Measurements from ENCODE around the gene TPD52L1.

Gene TPD52L1

GRCh38 chr6:125182237-125183008, 28.9 kb downstream of the TPD52L1 start:
- no peak for DNase-seq (ENCODE audit: low spot score)

GRCh38 chr6:125183391-125183790, 29.8 kb downstream of the TPD52L1 start:
- DNase-seq (ENCODE audit: low spot score): no peak

GRCh38 chr6:125188037-125188436, 34.5 kb downstream of the TPD52L1 start:
- DNase-seq (ENCODE audit: low spot score): no peak

- no peak for DNase-seq (ENCODE audit: low spot score)
Observed at GRCh38 chr6:125188594-125189203, 35.1 kb downstream of the TPD52L1 start.

- no peak for DNase-seq (ENCODE audit: low spot score)
Observed at GRCh38 chr6:125189494-125189893, 35.9 kb downstream of the TPD52L1 start.

- no peak for DNase-seq (ENCODE audit: low spot score)
Observed at GRCh38 chr6:125190667-125191066, 37.1 kb downstream of the TPD52L1 start.

GRCh38 chr6:125191916-125192609, 38.5 kb downstream of the TPD52L1 start:
- peak; percentile 65 for DNase-seq (ENCODE audit: low spot score)

- no peak for DNase-seq (ENCODE audit: low spot score)
Observed at GRCh38 chr6:125192610-125192930, 39.0 kb downstream of the TPD52L1 start.

- DNase-seq (ENCODE audit: low spot score): no peak
Observed at GRCh38 chr6:125193208-125193607, 39.6 kb downstream of the TPD52L1 start.

- no peak for DNase-seq (ENCODE audit: low spot score)
Observed at GRCh38 chr6:125194941-125195340, 41.4 kb downstream of the TPD52L1 start.

- no peak for DNase-seq (ENCODE audit: low spot score)
Observed at GRCh38 chr6:125195526-125195925, 42.0 kb downstream of the TPD52L1 start.

GRCh38 chr6:125196613-125197012, 43.0 kb downstream of the TPD52L1 start:
- DNase-seq (ENCODE audit: low spot score): no peak

GRCh38 chr6:125197795-125198269, 44.3 kb downstream of the TPD52L1 start:
- no peak for DNase-seq (ENCODE audit: low spot score)

GRCh38 chr6:125198398-125198937, 44.9 kb downstream of the TPD52L1 start:
- no peak for DNase-seq (ENCODE audit: low spot score)

GRCh38 chr6:125200941-125201340, 47.4 kb downstream of the TPD52L1 start:
- DNase-seq (ENCODE audit: low spot score): no peak

GRCh38 chr6:125201961-125202729, 48.6 kb downstream of the TPD52L1 start:
- peak; percentile 25 for DNase-seq (ENCODE audit: low spot score)

GRCh38 chr6:125203395-125203794, 49.8 kb downstream of the TPD52L1 start:
- no peak for DNase-seq (ENCODE audit: low spot score)

- no peak for DNase-seq (ENCODE audit: low spot score)
Observed at GRCh38 chr6:125205931-125206330, 52.4 kb downstream of the TPD52L1 start.

- DNase-seq (ENCODE audit: low spot score): no peak
Observed at GRCh38 chr6:125206389-125206788, 52.8 kb downstream of the TPD52L1 start.

- no peak for DNase-seq (ENCODE audit: low spot score)
Observed at GRCh38 chr6:125207956-125208355, 54.4 kb downstream of the TPD52L1 start.

- no peak for DNase-seq (ENCODE audit: low spot score)
Observed at GRCh38 chr6:125208625-125209249, 55.2 kb downstream of the TPD52L1 start.

- DNase-seq (ENCODE audit: low spot score): no peak
Observed at GRCh38 chr6:125210667-125211066, 57.1 kb downstream of the TPD52L1 start.
